Heart left ventricle (tissue), 16 donors: ENCODE measurements around the gene MPZL1. TPM values are rescaled to one million over a fixed set of nuclear protein-coding genes. Genes with fewer than 3 reads are reported as not detected.

Source experiments
- ATAC-seq, 4 donors: fragments of 200-7000 bp; cut with Tn5 transposase; one replicate each; pipeline ENCODE4 v1.9.1; 2020 to 2022; ENCODE audit warnings: moderate library complexity in 4 of 4, mild to moderate bottlenecking in 3 of 4, moderate number of reproducible peaks in 1 of 4
- DNase-seq, 5 donors: peaks; one replicate each; pipeline ENCODE4 v3.0.0-alpha.2; 2020
- H3K27ac ChIP-seq, 12 donors: fragments of 200-600 bp; sonication (generic) in 4 of 12; one replicate each; pipeline versions ENCODE4 v1.5.0 to v1.8.0; 2016 to 2022; ENCODE audit warnings: mild to moderate bottlenecking in 2 of 12
- H3K27me3 ChIP-seq, 9 donors: fragments of 200-600 bp; sonication (generic) in 2 of 9; one replicate each; pipeline versions ENCODE4 v1.5.1 to v1.8.0; 2016 to 2022; ENCODE audit warnings: mild to moderate bottlenecking in 3 of 9
- H3K36me3 ChIP-seq, 9 donors: fragments of 200-600 bp; sonication (generic) in 2 of 9; one replicate each; pipeline versions ENCODE4 v1.5.0 to v1.8.0; 2018 to 2022; ENCODE audit warnings: mild to moderate bottlenecking in 2 of 9
- H3K4me1 ChIP-seq, 12 donors: fragments of 200-600 bp; sonication (generic) in 4 of 12; one replicate each; pipeline versions ENCODE4 v1.5.0 to v1.8.0; 2016 to 2022; ENCODE audit warnings: mild to moderate bottlenecking in 3 of 12
- H3K4me3 ChIP-seq, 12 donors: fragments of 200-600 bp; sonication (generic) in 4 of 12; one replicate each; pipeline versions ENCODE4 v1.5.0 to v1.8.0; 2017 to 2022; ENCODE audit warnings: mild to moderate bottlenecking in 9 of 12, moderate library complexity in 4 of 12
- H3K9me3 ChIP-seq, 12 donors: fragments of 200-600 bp; sonication (generic) in 4 of 12; one replicate each; pipeline versions ENCODE4 v1.5.0 to v1.8.0; 2016 to 2022; ENCODE audit warnings: mild to moderate bottlenecking in 1 of 12
- POLR2A ChIP-seq, 2 donors: fragments of 450-650 bp; IDR thresholded peaks; one replicate each; pipeline ENCODE4 v1.6.1; 2017; ENCODE audit warnings: antibody characterized with exemption in 2 of 2, mild to moderate bottlenecking in 2 of 2, moderate library complexity in 2 of 2
- WGBS, 4 donors: extraction: QIAGEN DNeasy Blood & Tissue Kit in 2 of 4; methylation state at CpG; one replicate each; pipeline versions ENCODE4 v1.1.5 to v1.1.7; 2013 to 2018; 5-methylcytosine and 5-hydroxymethylcytosine counted together
- intact Hi-C, 10 donors: fragments of 100-400 bp; cut with DNase I; formaldehyde crosslinking; loops; one replicate each; pipeline versions ENCODE4 v1.11.1 to v1.14.2; 2022
- polyA plus RNA-seq, 2 donors: library from polyadenylated mRNA; stranded (reverse); fragments of 200-250 nt; gene quantifications; one replicate each; pipeline ENCODE4 v1.2.3, GENCODE V29; 2013
- total RNA-seq, 9 donors: library from RNA; depleted of rRNA in 2 of 9; stranded (reverse); fragments of >200 nt in 2 of 9; fragmentation: NEBNext Ultra II Directional in 3 of 9; extraction: Animal tissue kit (Norgen Biotek cat#: 25700) in 3 of 9; gene quantifications; one replicate each; pipeline versions ENCODE4 v1.1.0 to v1.2.4, GENCODE V29; 2016 to 2023
- TF ChIP-seq, protein P1 (sequence below), 12 donors: fragments of 200-600 bp; sonication (generic) in 4 of 12; IDR thresholded peaks; one replicate each; pipeline versions ENCODE4 v1.5.0 to v1.8.0; 2018 to 2022; ENCODE audit warnings: antibody characterized with exemption in 12 of 12, mild to moderate bottlenecking in 5 of 12
- donor health status: ischemic (EF 13 %, LVEDD 7.1; RV severe dilation, severe dysfunction).
- donor health status: healthy with polysubstance abuse.
- donor health status: DM: no; HTN: yes; CAD: no.
- donor health status: DM: no; HTN: no; CAD: no.
- donor health status: ischemic (EF 25% LVEDD 6.9; RV normal size, moderate dysfunction).
- donor health status: ischemic (EF 25% LVEDD 5.7; RV mildly dilated, moderate dysfunction).
- donor health status: healthy.
- donor health status: DM: yes; HTN: yes; CAD: no.
- donor health status: ischemic (EF 35%, LVEDD 5.7; RV mildly dilated, moderate dysfunction).
- donor health status: nonischemic (EF 11% LVEDD 7.7; RV severe dilation, severe dysfunction).
- donor health status: DM: yes; HTN: yes; CAD: no.
- donor health status: PGD.
- donor health status: ischemic (EF 29% LVEDD 5.4; RV normal size, mild dysfunction).
- donor health status: nonischemic (EF 23%, LVEDD 6.1; RV moderate dilation, normal function).

Gene MPZL1
- total and polyA plus RNA-seq, 11 donors, result 7.0 to 56.3 (median 29.4) TPM

DNA sequence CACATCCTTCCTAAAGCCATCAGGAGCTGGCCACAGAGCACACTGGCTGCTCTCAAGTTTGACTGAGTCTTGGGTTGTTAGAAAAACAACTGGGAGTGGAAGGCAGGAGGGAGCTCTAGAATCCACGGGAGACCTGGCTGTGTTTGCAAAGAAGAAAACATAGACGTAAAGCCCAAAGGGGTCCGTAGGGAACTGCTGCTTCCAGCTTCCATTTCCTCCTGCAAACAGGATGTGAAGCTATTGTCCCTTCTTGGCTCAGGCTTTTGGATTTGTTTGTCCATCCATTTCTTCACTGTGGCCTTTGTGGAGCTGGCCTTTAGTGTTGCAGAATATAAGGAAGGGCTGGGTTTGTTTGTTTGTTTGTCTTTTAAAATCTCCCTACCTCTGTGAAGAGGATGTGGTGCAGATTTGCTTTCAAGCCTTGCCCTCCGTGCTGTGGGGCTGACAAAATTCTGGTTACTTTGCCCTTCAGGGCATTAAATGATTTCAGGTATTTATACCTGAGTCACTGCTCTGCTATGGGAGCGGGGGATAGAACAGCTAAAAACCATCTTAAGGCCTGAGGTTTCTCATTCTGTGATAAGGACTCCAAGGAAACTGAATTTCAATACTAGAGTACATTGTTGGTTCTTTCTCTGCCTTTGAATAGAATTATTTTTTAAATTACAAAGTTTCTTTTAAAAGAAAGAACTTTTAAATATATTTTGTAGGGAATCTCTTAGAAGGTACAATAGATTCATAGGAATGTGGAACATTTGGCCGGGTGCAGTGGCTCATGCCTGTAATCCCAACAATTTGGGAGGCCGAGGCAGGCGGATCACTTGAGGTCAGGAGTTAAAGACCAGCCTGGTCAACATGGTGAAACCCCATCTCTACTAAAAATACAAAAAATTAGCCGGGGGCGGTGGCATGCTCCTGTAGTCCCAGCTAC, 74.3 kb downstream of the MPZL1 start:
- Histone ChIP-seq H3K27me3 (no peaks in the 10 kb centered on the region), H3K9me3 (no peaks in the 10 kb centered on the region), H3K4me1 (peaks cover 0 to 51% (median 28%) of the 10 kb centered on the region in 12 donors), H3K27ac (peak overlapping the region; percentile 53 to 86 (median 76)), H3K36me3 (no peaks in the 10 kb centered on the region), H3K4me3 (no peak overlapping the region)
- ATAC-seq (peak in 2 of 4 donors; percentile 8 to 64), DNase-seq (peak in 4 of 5 donors; percentile 35 to 63 (median 54))
- intact Hi-C loops, result loop anchor here in 1 of 10 donors (5.0 kb wide), 1 partner anchor 34 kb away; no protein-coding TSS in a partner anchor
- TF ChIP-seq POLR2A (IDR thresholded peaks at IDR 0.05), result no peak
- TF ChIP-seq, protein P1, sequence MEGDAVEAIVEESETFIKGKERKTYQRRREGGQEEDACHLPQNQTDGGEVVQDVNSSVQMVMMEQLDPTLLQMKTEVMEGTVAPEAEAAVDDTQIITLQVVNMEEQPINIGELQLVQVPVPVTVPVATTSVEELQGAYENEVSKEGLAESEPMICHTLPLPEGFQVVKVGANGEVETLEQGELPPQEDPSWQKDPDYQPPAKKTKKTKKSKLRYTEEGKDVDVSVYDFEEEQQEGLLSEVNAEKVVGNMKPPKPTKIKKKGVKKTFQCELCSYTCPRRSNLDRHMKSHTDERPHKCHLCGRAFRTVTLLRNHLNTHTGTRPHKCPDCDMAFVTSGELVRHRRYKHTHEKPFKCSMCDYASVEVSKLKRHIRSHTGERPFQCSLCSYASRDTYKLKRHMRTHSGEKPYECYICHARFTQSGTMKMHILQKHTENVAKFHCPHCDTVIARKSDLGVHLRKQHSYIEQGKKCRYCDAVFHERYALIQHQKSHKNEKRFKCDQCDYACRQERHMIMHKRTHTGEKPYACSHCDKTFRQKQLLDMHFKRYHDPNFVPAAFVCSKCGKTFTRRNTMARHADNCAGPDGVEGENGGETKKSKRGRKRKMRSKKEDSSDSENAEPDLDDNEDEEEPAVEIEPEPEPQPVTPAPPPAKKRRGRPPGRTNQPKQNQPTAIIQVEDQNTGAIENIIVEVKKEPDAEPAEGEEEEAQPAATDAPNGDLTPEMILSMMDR (IDR thresholded peaks at IDR 0.05), result no peak
- WGBS, 4 donors, result 61 to 71% (median 66%) methylated on average over 10 of the region's 10 CpGs

DNA sequence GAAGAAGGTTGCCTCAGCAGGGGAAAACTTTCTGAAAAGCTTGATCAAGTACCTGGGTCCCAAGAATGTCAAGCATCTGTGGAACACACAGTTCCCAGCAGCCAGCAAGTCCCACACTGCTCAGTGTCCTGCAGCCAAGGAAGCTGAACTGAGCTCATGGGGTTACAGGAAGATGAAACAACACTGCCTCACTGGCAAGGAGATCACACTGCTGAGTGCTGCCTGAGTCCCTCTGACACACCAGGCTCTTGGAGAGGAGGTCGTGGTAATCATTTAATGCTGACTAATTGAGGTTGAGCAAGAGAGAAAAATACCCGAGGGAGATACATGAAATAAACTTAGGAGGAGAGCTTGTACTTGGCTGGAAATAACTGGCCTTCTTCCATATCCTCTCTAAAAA, 75.2 kb downstream of the MPZL1 start:
- Histone ChIP-seq H3K4me1 (peaks cover 0 to 42% (median 25%) of the 10 kb centered on the region in 12 donors), H3K4me3 (no peak overlapping the region), H3K27ac (peak overlapping the region; percentile 53 to 86 (median 76)), H3K9me3 (no peaks in the 10 kb centered on the region), H3K36me3 (no peaks in the 10 kb centered on the region), H3K27me3 (no peaks in the 10 kb centered on the region)
- intact Hi-C loops, result loop anchor here in 1 of 10 donors (5.0 kb wide), 1 partner anchor 35 kb away; no protein-coding TSS in a partner anchor
- peak; percentile 97 to 100 (median 98) for ATAC-seq
- WGBS, 4 donors, result 0 to 2% (median 1%) methylated on average over 2 of the region's 2 CpGs
- peak; percentile 64 to 89 (median 75) for DNase-seq
- no peak for TF ChIP-seq POLR2A (IDR thresholded peaks at IDR 0.05)
- TF ChIP-seq, protein P1 (IDR thresholded peaks at IDR 0.05), result peak in 1 of 12 donors; percentile 35

- no peak overlapping the region for H3K27ac ChIP-seq
Observed at GRCh38 chr1:167798952-167799351, 77.2 kb downstream of the MPZL1 start.

More at GRCh38 chr1:167798952-167799351, 77.2 kb downstream of the MPZL1 start:
- intact Hi-C loops, result loop anchor here in 1 of 10 donors (5.0 kb wide), 1 partner anchor 37 kb away; no protein-coding TSS in a partner anchor
- no peak for DNase-seq
- TF ChIP-seq, protein P1 (IDR thresholded peaks at IDR 0.05), result no peak
- no peak for TF ChIP-seq POLR2A (IDR thresholded peaks at IDR 0.05)
- H3K4me3 ChIP-seq, result no peak overlapping the region
- WGBS, 4 donors, result 94 to 100% (median 95%) methylated on average over 4 of the region's 4 CpGs
- H3K36me3 ChIP-seq, result no peaks in the 10 kb centered on the region
- H3K9me3 ChIP-seq, result no peaks in the 10 kb centered on the region
- ATAC-seq, result no peak
- H3K27me3 ChIP-seq, result no peaks in the 10 kb centered on the region
- peaks cover 0 to 48% (median 27%) of the 10 kb centered on the region in 12 donors for H3K4me1 ChIP-seq
